HG03135 (cell line): ENCODE data around the gene GOLM1.
"Not testable (repeated sequence)": the region's sequence is repeated elsewhere in the genome, so short reads cannot be mapped to it uniquely, and the experiment has no call there.

Experiments
- ATAC-seq: cut with Tn5 transposase; IDR thresholded peaks from one replicate; pipeline ENCODE4 v1.9.1; 2021; ENCODE audit warnings: mild to moderate bottlenecking, moderate library complexity; ENCODE audit not compliant: unreplicated experiment

The GOLM1 gene

DNA sequence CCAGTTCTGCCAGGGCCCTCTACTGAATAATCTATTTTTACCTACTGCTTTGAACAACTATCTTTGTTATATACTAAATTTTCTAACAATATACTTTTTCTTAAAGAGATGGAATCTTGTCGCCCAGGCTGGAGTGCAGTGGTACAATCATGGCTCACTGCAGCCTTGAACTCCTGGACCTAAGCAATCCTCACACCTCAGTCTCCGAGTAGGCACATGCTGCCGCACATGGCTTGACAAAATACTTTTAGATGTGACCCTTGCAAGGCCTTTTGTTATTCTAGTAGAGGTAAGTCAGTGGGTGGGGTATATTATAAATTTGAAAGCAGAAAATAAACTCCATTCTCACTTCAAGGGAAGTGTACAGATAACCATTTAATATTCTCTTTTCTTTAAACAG lies 7.9 kb downstream of the GOLM1 start:
- no peak for ATAC-seq

DNA sequence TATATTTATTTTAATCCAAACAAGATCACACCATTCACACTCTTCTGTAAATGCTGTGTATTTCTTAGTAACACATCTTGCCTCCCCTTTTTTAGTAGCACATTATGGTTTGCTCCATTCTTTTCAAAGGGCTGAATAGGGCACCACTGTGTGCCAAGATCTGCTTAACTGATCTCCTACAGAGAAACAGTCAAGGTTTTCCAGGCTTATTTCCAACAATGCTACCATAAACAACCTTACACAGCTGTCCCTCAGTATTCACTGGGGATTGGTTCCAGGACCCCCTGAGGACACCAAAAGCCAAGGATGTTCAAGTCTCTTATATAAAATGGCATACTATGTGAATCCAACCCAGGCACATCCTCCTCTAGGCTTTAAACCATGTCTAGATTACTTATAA lies 16.5 kb downstream of the GOLM1 start:
- ATAC-seq = no peak

DNA sequence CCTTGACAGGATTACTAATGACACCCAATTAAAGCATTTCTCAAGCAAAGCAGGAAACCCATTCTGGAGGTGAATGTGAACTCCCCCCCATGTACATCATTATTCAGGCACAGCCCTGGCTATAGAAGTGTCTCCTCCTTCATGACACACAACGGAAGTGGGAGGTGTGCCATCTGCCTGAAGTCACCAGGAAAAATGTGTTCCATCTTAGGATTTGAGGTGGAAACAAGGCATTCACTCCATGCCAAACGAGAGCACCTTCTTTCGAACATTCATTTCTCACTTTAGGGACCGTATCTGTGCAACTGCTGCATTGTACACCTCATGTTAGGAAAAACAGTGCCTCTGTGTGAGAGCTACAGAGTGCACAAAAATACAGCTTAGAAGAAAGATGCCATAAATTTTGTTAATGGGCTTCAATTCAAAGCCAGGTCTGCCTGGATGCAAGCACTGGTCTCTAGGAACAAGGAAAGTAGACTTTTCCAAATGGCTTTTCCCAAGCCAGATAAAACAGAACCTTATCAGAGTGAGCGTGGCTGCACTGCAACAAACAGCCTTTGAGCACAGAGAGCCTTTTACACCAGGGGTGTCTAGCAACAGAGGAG lies 19.4 kb downstream of the GOLM1 start:
- ATAC-seq = no peak

DNA sequence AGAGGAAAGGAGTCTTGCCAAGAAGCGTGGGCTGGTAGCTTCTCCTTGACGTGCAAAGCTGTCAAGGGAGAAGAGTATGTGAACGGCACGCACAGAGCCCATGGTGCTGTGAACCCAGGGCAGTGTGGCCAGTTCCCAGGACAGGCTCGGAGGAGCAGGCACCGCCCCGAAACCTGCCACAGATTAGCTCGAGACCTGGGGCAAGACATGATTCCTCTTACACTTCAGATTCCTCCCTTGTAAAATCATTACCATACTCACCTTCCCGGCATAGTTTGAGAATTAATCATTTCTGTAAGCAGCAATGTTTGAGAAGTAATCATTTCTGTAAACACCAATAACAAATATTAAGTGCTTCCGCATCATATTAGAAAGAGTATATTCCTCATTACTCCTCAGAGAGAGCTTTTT lies 19.9 kb downstream of the GOLM1 start:
- ATAC-seq = no peak

DNA sequence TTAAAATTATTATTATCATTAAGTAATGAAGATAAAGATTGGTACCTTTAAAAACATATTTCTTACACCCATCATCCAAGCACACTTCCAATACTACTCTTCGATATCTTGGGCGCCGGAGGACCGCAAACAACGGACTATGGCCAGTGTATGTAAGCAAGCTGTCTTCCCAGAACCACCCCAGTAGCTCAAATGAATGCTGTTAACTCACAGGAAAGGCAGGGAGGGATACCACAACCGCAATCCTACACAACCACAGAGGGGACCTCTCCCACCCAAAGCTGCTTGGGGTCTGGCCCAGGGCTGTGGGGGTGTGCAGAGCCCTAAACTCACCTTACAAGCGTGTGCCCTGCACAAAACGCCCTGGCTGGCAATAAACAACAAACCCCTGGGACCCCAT lies 20.6 kb downstream of the GOLM1 start:
- no peak for ATAC-seq

DNA sequence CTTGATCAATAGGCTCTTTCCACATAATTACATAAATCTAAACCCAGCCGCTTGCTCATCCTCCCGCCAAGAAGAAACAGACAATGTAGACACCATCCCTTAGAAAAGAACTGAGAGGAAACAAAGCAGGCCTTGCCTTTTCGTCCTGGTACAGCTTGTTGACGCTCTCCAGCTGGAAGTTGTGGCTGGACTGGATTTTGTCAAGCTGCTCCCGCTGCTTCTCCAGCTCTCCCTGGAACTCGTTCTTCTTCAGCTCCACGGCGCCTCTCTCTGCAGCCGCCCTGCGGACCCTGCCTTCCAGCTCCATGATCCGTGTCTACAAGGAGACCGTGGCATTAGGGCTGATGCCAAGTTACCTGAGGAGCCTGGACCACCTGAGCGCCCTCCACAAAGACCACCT lies 22.1 kb downstream of the GOLM1 start:
- no peak for ATAC-seq

DNA sequence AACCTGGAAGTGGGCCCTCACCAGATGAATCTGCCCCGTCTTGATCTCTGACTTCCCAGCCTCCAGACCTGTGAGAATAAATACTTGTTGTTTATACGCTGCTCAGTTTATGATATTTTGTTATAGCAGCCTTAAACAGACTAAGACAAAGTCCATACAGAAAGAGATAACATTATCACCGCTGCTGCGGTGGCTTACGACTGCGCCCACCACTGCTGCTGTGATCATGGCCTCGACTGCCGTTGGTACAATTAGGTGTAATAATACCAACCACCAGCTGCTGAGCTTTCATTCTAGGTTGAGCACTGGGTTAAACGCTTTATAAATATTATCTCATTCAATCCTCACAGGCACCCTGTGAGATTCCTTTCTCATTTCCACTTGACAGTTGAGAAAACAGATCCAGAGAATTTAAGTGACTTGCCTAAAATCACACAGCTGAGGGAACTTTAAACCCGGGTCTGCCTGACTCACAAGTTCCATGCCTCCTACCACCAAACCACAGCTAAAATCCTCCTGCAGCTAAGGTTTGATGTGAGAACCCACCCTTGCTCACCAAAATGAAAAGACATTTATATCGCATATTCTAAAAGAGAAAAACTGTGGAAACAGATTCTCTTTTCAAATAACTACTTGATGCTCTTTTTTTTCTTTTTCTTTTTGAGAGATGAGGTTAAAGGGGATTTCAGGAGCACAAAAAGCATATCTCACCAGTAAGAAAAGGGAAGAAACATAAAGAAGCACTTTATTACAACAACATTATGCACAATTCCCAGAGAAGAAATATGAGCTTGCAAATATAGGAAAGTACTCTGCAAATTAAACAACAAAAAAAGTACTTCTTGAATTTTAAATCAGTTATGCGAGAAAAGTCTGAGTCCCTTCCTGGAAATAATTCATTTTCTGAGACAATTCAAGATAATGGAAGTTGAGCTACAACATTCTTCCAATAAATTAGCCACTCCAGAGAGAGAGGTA lies 23.9 kb downstream of the GOLM1 start:
- no peak for ATAC-seq

DNA sequence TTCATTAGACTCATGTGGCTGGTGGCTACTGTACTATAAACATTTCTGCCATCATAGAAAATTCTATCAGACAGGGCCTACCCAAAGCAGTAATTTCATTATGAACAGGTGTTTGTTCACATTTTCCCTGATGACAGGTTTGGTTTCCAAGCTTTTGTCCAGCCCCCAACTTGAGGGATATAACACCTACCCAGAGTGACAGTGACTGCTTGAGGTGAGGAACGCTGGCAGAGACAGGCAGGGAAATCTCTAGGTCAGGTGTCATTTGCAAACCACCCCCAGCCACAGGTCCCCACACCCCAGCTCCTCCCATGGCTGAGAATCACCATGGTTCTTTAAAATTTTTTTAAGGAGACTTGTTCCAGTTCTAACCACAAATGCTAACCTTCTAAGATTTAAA lies 25.5 kb downstream of the GOLM1 start:
- ATAC-seq = no peak

DNA sequence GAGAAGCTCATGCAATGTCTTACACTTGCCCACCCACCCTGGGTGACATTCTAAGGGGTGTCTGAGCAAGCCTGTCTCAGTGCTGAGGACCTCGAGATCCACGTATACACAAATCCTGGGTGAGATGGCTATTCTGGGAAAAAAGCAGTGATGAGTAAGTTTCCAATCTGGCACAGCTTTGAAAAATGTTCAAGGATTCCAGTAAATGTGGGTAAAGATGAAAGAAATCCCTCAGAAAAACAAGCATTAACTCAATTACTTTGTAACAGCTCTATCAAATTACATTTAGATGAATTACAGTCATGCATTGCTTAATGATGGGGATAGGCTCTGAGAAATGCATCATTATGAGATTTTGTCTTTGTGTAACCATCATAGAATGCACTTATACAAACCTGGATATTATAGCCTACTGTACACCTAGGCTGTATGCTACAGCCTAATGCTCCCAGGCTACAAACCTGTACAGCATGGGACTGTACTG lies 26.9 kb downstream of the GOLM1 start:
- ATAC-seq = no peak

DNA sequence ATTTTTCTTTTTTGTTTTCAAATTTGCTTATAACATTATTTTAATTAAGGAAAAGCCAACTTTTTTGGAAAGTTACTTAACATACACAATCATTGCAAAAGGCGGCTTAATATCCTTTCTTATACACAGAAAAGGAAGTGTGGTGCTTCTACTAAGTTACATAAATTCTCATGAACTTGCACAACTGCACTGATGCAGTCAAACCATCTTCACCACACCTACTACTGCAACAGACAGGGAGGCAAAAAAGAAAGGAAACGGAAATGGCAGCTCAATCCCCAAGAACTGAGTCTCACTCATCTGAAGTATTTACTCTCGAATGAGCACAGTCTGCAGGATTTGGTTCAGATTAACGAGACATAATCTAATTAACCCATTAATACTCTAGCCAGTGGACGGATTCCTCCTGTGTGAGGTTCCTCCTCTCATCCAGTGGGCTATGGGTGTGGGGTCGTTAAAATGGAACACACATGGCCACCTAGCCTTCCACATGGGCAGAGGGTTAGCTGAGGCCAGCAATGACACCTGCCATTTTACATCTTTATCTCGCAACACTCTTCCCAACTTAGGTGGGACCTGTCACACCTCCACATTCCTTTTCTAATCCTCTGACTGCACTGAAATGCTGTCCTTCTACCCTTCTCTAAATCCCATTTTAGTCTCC lies 30.0 kb downstream of the GOLM1 start:
- no peak for ATAC-seq

DNA sequence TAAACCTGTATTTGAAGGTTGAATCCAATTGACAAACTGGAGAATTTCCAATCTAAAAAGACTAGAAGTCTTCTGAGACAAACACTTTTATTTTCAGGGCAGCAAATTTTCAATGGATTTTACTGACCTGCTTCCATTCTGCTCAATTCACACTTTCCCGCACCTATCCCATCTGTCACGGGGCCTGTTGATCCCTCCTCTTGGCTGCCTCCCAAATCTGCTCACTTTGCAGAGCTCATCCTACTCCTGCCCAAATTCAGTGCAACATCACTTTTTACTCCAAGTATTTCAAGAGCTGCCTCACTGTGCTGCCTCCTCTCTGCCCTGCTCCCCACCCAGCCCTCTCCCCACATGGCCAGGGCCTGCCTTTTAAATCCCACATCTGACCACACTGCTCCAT lies 35.1 kb downstream of the GOLM1 start:
- no peak for ATAC-seq

DNA sequence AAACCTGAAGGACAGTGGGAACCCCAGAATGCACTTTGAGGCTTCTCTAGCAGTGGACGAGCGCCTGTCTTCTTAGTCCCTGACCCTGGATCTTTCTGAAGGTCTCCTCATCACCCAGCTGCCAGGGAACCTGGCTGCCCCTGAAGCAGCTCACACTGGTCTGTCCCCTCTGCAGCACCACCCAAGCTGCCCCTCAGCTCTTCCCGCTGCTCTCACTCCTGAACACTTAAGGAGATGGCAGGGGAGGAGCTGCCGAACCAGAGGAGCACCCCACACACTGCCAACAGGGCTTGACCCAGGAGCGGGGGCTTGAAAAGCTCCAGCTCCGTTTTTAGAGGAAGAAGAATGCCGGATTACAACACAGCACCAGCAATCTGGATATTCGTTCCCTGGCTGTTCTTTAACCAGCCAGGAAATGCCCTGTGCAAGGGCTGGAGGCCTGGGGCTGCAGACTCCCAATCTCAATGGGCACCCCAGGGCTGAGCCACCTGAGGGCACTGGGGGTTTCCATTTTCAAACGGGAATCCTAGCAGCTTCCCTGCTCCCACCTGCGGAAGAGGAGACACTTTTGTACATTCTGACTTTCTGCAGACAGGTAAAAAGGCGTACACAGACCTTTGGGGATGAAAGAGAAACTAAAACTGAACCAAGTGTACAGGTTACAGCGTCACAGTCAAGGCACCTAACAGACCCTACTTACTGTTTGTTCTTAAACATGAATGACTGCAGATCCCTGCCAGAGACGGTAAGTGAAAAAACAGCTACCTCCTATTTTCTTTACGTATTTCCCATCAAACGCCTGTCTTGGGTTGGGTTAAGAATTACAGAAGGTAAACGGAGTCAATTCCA lies 36.3 kb downstream of the GOLM1 start:
- ATAC-seq = no peak

DNA sequence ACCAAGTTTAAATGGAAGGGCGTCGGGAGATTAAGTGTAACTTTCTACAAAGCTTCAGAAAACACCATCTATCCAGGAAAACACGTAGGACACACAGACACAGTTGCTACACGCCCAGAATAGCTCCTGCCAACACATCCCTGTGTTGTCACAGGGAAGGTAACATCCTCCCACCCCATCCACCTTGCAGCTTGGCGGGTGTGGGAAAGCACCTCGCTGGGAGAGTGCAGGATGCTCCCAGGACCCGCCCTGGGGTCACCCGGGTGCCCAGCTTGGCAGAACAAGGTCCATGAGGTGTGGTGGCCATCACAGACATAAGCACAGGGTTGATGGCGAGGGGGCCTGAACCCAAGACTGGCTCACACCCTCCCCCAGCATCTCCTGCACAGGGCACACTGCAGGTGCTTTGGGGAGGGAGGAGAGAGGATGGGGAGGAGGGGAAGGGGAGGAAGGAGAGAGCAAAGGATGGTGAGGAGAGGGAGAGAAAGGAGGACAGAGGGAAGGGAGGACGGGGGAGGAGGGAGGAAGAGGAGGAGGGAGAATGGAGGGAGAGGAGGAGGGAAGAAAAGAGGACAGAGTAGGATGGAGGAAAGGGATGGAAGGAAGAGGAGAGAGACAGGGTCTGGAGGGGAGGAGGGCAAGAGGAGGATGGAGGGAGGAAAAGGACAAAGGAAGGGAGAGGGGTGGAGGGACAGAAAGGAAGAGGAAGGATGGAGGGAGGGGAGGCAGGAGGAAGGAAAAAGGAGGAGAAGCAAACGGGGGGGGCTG lies 37.2 kb downstream of the GOLM1 start:
- ATAC-seq = no peak

DNA sequence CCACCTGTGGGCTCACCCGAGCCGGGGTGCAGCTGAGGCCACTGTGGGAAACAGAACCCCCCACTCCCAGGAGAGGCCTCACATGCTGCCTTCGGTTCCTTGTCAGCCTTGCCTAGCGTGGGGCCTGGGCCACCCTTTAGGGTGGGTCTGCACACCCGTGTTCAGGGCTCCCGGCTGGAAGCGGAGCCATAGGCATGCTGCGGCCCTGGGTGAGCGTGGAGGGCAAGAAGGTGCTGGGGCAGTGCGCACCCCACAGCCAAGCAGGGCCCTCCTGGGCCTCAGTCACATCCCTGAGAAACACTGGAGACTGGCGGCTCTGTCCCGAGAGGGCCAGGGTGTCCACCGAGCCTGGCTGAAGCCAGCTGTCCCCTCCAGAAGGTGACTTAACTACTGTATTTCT lies 41.9 kb downstream of the GOLM1 start:
- ATAC-seq = no peak

DNA sequence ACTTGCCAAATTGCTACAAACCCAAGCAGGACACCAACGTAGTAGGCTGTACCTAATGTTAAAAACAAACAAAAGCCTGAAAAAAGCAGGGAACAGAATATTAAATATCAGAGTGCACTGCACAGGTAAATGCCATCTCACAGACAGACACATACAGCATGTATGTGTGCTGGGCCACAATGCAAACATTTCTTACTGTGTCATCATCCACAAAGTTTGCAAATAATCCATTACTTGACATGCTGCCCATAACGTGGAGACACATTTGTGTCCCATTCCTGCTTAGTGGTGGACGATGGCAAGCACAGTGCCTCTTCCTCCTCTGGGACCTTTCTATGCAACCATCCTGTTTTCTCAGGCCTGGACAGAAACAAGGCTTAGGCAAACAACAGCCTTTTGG lies 44.7 kb downstream of the GOLM1 start:
- ATAC-seq = no peak

DNA sequence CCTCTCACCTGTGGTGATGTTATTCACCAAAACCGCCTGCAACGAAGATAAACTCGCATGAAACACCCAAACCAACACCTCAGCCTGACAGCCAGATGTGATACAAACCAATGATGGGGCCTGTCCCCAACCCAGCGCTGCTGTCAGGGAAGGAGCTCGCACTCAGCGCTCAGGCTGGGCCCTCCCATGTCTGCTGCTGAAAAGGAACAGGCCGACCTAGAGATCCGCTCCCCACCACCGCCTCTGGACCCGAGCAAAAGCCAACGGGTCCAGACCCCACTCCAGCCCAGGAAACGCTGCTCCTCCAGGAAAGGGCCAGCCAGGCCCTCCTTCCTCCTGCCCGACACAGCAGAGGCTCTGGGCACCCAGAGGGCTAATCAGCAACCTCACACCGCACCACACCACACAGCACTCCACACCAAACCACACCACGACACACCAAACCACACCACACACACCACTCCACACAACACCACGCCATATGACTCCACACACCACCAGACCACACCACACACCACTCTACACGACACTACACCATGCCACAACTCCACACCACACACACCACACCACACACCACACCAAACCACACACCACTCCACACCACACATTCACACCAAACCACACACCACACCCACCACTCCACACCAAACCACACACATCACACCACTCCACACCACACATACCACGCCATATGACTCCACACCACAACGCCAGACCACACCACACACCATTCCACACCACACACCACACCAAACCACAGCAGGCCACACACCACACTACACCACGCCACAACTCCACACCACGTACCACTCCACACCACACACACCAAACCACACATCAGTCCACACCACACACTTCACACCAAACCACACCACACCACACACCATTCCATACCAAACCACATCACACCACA lies 46.5 kb downstream of the GOLM1 start:
- ATAC-seq = no peak

DNA sequence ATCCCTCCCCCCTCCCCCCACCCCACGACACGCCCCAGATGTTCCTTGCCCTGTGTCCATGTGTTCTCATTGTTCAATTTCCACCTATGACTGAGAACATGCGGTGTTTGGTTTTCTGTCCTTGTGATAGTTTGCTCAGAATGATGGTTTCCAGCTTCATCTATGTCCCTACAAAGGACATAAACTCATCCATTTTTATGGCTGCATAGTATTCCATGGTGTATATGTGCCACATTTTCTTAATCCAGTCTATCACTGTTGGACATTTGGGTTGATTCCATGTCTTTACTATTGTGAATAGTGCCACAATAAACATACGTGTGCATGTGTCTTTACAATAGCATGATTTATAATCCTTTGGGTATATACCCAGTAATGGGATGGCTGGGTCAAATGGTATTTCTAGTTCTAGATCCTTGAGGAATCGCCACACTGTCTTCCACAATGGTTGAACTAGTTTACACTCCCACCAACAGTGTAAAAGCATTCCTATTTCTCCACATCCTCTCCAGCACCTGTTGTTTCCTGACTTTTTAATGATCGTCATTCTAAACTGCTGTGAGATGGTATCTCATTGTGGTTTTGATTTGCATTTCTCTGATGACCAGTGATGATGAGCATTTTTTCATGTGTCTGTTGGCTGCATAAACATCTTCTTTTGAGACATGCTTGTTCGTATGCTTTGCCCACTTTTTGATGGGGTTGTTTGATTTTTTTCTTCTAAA lies 51.2 kb downstream of the GOLM1 start:
- ATAC-seq = not testable (repeated sequence)

DNA sequence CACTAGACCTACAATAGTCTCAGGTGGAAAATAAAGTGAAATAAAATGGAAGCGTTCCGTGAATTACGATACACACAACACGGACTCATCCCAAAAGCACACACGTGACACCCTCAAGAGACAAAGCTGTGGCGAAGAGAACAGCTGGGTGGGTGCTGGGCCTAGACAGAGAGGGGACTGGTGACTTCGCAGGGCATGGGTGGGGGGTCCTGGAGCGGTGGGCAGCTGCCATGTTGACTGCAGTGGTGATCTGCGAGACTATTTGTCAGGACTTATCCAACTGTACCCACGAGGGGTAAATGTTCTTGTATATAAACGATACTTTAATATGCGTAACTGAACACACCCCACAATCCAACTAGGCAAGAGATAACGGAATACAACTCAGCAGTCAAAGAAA lies 52.0 kb downstream of the GOLM1 start:
- ATAC-seq = no peak
